Measurements from ENCODE around the gene FUT2.
A peak's percentile ranks its signal among the peaks of the same experiment; 100 is the strongest.

DNA sequence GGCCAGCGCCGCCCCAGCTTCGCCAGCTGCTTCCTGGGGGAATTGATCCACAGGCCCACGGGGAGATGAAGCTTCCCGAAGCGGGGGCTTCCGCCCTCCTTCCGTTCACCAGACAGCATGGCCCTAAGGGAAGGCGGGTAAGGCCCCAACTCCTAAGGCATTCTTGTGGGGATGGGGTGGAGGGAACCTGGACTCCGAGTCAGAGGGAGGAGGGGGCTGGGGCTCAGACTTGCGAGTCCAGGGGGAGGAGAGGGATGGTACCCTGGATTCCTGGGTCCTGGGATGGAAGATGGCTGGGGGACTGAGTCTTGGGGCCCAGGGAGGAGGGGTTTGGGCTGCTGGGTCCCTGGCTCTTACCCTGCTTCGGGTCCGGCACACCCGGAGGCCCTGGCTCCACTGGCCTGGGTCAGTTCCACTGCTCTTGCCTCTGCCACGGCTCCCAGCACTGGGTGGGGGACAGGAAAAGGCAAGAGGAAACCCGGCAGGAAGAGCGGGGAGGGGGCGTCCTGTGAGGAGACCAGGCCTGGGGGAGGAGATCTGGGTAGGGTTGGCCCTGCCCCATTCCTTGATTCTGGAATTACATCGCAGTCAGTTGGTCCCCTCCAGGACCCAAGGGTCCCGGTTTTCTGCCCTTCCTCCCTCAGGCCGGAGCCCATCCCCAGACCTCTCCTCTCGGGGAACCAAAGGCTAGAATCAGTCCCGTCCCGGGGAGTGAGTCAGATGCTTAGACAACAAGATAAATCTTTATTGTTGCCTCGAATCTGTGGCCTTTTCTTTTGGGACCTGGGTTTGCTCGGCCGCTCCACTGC is 44.6 kb downstream of the FUT2 start, which contains the start of gene RASIP1:
- no peak for TF ChIP-seq CTCF (IDR thresholded peaks at IDR 0.05)
- peak in 1 of 2 donors; percentile 42 for TF ChIP-seq POLR2A (IDR thresholded peaks at IDR 0.05)

All from thyroid gland (tissue), 4 donors.